ENCODE measurements around the gene LENG9. TPM values are rescaled to one million over a fixed set of nuclear protein-coding genes. Genes with fewer than 3 reads are reported as not detected.

LENG9 gene
- total RNA-seq, 2 experiments from 2014 or later = 1.8 to 6.0 TPM

DNA sequence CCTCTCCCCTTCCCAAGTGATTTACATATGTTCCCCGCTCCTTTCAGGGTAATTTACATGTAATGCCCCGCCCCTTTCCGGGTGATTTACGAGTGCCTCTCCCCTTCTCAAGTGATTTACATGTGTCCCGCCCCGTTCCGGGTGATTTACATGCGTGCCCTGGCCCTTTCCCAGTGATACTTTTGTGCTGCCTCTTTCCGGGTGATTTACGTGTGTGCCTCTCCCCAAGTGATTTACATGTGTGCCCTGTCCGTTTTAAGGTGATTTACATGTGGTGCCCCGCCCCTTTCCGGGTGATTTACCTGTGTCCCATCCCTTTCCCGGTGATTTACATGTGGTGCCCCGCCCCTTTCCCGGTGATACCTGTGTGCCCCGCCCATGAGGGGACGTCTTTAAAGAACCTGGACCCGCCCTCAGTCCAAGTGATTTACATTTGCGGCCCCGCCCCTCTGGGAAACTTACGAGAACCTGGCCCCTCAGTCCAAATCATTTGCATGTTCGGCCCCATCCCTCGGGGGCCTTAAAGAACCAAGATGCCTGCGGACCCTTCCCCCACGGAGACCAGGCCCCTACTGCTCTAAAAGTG is 559 bp upstream of the LENG9 start:
- intact Hi-C loops (cut with micrococcal nuclease; ENCODE audit: unreplicated experiment) = loop anchor here (1.0 kb wide), 1 partner anchor 15 kb away; the partner anchor contains the start of gene LENG8
- H2AFZ ChIP-seq (ENCODE audit: low read length) = peak overlapping the region; percentile 84
- POLR2A ChIA-PET = no interaction called here

DNA sequence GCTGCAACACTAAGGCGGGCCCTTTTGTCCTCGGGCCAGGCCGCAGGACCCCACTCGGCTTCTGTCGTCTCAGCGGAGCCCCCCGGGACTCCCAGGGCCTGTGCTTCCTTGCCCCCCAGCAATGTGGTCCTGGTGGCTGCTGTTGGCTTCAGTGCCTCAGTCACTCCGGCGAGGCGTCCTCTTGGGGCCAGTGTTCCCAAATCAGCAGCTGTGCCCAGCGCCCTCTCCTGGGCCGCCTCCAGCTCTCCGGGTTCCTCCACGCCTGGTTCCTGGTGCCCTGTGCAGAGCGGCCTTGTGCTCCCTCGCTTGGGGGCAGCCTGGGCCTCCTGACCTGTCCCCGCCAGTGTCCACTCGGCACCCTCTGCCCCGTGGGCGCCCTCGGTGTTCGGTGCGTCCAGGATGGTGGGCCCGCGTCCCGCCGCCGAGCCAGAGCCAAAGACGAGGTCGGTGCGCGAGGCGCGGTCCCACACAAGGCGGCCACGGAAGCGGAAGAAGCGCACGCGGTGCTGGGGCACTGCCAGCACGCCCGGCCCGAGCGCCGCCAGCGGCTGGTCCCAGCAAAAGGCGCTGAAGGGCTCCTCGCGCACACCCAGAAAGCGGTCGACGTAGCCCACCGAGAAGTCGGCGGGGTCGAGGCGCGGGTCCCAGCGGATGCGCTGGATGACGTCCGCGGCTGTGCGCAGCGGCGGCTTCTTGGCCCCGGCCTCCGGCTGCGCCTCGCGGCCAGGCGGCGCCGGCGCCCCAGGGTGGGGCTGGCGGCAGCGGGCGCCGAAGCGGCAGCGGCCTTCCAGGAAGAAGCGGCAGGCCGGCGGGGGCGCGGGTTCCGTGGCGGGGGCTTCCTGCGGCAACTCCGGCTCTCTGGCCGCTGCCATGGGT is 685 bp downstream of the LENG9 start:
- TF ChIP-seq EZH2phosphoT487 (IDR thresholded peaks at IDR 0.05; ENCODE audit: borderline replicate concordance, low read depth, low read length) = no peak
- TF ChIP-seq, protein P1, sequence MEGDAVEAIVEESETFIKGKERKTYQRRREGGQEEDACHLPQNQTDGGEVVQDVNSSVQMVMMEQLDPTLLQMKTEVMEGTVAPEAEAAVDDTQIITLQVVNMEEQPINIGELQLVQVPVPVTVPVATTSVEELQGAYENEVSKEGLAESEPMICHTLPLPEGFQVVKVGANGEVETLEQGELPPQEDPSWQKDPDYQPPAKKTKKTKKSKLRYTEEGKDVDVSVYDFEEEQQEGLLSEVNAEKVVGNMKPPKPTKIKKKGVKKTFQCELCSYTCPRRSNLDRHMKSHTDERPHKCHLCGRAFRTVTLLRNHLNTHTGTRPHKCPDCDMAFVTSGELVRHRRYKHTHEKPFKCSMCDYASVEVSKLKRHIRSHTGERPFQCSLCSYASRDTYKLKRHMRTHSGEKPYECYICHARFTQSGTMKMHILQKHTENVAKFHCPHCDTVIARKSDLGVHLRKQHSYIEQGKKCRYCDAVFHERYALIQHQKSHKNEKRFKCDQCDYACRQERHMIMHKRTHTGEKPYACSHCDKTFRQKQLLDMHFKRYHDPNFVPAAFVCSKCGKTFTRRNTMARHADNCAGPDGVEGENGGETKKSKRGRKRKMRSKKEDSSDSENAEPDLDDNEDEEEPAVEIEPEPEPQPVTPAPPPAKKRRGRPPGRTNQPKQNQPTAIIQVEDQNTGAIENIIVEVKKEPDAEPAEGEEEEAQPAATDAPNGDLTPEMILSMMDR (conservative IDR thresholded peaks at IDR 0.05; ENCODE audit: low read length) = peak; percentile 10; the same call in 1 of the 2 replicates
- H2AFZ ChIP-seq (ENCODE audit: low read length) = no peak overlapping the region
- H3K4me3 ChIP-seq (ENCODE audit: low read depth, low read length, poor library complexity, severe bottlenecking) = peak overlapping the region; percentile 76
- H3K79me2 ChIP-seq (ENCODE audit: insufficient read depth, low read depth, low read length) = no peaks in the 10 kb centered on the region
- peaks cover 20% of the 10 kb centered on the region for H3K4me1 ChIP-seq (ENCODE audit: insufficient read depth, low read length, poor library complexity, severe bottlenecking)
- intact Hi-C loops (cut with micrococcal nuclease; ENCODE audit: unreplicated experiment) = no loop called here
- BruUV-seq (replicated peaks) = no TSS peak
- peaks cover 46% of the 10 kb centered on the region for H3K36me3 ChIP-seq (ENCODE audit: insufficient read depth, low read length)
- no peaks in the 10 kb centered on the region; the same call in 1 of the 2 replicates for H4K20me1 ChIP-seq (ENCODE audit: insufficient read depth, low read length)
- peak; percentile 62 for DNase-seq (ENCODE audit: low spot score)
- peak overlapping the region; percentile 88 for H3K4me2 ChIP-seq (ENCODE audit: low read length)
- ChIA-PET POLR2A (no interaction called here), CTCF (ENCODE audit: unreplicated experiment) (no interaction called here)
- no peaks in the 10 kb centered on the region for H3K9me2 ChIP-seq (ENCODE audit: insufficient read depth, low read length)
- H3K27ac ChIP-seq (ENCODE audit: low read depth, low read length, poor library complexity, severe bottlenecking) = peak overlapping the region; percentile 92
- no peaks in the 10 kb centered on the region for H3K9me3 ChIP-seq (ENCODE audit: low read length)

More for the DNA sequence above, 559 bp upstream of the LENG9 start:
- peak; percentile 99 for DNase-seq (ENCODE audit: low spot score)
- BruUV-seq (replicated peaks) = no TSS peak
- Histone ChIP-seq H3K4me2 (ENCODE audit: low read length) (peak overlapping the region; percentile 88), H3K9me3 (ENCODE audit: low read length) (no peaks in the 10 kb centered on the region), H3K4me1 (ENCODE audit: insufficient read depth, low read length, poor library complexity, severe bottlenecking) (peaks cover 20% of the 10 kb centered on the region), H4K20me1 (ENCODE audit: insufficient read depth, low read length) (no peaks in the 10 kb centered on the region; the same call in 1 of the 2 replicates), H3K4me3 (ENCODE audit: low read depth, low read length, poor library complexity, severe bottlenecking) (peak overlapping the region; percentile 76), H3K27ac (ENCODE audit: low read depth, low read length, poor library complexity, severe bottlenecking) (peak overlapping the region; percentile 92), H3K36me3 (ENCODE audit: insufficient read depth, low read length) (peaks cover 34% of the 10 kb centered on the region), H3K79me2 (ENCODE audit: insufficient read depth, low read depth, low read length) (no peaks in the 10 kb centered on the region), H3K9me2 (ENCODE audit: insufficient read depth, low read length) (no peaks in the 10 kb centered on the region)
- CTCF ChIA-PET (ENCODE audit: unreplicated experiment) = no interaction called here
- TF ChIP-seq, protein P1 (conservative IDR thresholded peaks at IDR 0.05; ENCODE audit: low read length) = no peak
- no peak for TF ChIP-seq EZH2phosphoT487 (IDR thresholded peaks at IDR 0.05; ENCODE audit: borderline replicate concordance, low read depth, low read length)
